ENCODE results near the gene TSPAN6. TPM values are rescaled to one million over a fixed set of nuclear protein-coding genes. Genes with fewer than 3 reads are reported as not detected.
A peak's percentile ranks its signal among the peaks of the same experiment; 100 is the strongest.

The TSPAN6 gene
- total and polyA plus RNA-seq, 2 donors (not counting 1 experiment from before 2014, with no cell fraction given), result 29.2 to 34.1 TPM

DNA sequence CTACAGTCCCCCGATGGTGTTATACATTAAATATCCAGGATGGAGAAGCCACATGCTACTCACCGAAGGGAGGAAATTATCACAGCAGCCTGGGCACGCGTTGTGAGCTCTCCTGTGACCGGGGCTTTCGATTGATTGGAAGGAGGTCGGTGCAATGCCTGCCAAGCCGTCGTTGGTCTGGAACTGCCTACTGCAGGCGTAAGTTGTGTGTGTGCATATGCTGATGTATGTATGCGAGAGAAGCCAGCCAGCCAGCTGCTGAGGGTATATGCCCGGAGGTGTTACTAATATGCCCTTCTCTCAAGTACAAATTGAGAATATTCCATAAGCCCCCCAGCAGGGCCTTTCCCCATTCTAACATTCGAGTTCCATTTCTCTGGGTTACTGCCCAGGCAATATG, 25.6 kb upstream of the TSPAN6 start:
- no peaks in the 10 kb centered on the region for H4K20me1 ChIP-seq (ENCODE audit: control insufficient read depth, extremely low read depth, insufficient read depth, low read length)
- H3K27ac ChIP-seq (ENCODE audit: insufficient read depth, low read length), result no peak overlapping the region
- no peak overlapping the region for H3K4me3 ChIP-seq (replicated peaks in 1 of 4; ENCODE audit: control extremely low read depth in 1 of 4, insufficient read depth in 1 of 4, low read depth in 3 of 4, low read length in 4 of 4)
- peaks cover 4% of the 10 kb centered on the region for H3K4me1 ChIP-seq (ENCODE audit: control insufficient read depth, extremely low read depth, insufficient read depth, low read length)
- no peak for DNase-seq (ENCODE audit: low read depth in 2 of 2)
- H3K9me3 ChIP-seq (ENCODE audit: control insufficient read depth, insufficient read depth, low read depth, low read length), result no peaks in the 10 kb centered on the region
- no peak overlapping the region for H3K9ac ChIP-seq (ENCODE audit: insufficient read depth, low read length)
- TF ChIP-seq EZH2 (IDR thresholded peaks at IDR 0.05; ENCODE audit: low read length, missing control alignments), result no peak
- TF ChIP-seq, protein P1, sequence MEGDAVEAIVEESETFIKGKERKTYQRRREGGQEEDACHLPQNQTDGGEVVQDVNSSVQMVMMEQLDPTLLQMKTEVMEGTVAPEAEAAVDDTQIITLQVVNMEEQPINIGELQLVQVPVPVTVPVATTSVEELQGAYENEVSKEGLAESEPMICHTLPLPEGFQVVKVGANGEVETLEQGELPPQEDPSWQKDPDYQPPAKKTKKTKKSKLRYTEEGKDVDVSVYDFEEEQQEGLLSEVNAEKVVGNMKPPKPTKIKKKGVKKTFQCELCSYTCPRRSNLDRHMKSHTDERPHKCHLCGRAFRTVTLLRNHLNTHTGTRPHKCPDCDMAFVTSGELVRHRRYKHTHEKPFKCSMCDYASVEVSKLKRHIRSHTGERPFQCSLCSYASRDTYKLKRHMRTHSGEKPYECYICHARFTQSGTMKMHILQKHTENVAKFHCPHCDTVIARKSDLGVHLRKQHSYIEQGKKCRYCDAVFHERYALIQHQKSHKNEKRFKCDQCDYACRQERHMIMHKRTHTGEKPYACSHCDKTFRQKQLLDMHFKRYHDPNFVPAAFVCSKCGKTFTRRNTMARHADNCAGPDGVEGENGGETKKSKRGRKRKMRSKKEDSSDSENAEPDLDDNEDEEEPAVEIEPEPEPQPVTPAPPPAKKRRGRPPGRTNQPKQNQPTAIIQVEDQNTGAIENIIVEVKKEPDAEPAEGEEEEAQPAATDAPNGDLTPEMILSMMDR (conservative IDR thresholded peaks at IDR 0.05 in 1 of 2, IDR thresholded peaks at IDR 0.05 in 1 of 2; ENCODE audit: low read depth in 1 of 2, low read length in 2 of 2), result no peak
- no peak overlapping the region for H2AFZ ChIP-seq (ENCODE audit: low read length)
- no peak overlapping the region for H3K4me2 ChIP-seq (ENCODE audit: extremely low read depth, insufficient read depth, low read length)
- no peaks in the 10 kb centered on the region for H3K27me3 ChIP-seq (ENCODE audit: control insufficient read depth, insufficient read depth, low read length)
- peaks cover 1% of the 10 kb centered on the region for H3K36me3 ChIP-seq (ENCODE audit: control insufficient read depth, insufficient read depth, low read length)
- no peaks in the 10 kb centered on the region for H3K79me2 ChIP-seq (ENCODE audit: control insufficient read depth, insufficient read depth, low read length)

DNA sequence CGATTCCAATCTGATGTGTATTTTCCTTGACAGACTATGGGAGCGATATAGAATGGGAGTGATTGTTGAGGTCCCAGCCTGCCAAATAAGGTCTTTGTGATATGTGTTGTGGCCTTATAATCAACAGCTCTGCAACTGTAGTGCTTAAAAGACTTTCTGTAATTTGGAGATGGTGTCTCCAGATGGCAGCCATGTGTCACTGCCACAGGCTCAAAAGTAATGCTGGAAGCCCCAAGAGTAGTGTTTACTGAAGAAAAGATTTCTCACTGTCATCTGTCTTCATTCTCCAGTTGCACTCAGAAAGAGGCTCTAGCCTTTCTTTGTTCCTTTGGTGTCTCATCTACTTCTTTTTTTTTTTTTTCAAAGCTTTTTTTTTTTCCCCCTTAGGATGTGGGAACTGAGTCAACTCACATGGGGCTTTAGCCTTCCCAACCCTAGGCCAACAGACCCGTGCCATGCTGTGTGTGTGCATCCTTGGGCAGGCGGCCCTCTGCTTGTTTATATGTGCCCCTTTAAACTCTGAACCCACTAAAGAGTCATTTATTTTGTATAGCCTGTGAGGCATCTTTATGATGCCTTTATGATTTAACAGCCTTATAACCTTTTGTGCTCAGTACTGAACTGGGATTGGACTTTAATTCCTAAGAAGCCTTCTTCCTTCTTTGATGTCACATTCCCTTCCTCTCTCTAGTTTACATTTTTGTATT, 23.0 kb upstream of the TSPAN6 start:
- peak in 1 of 2 donors; percentile 30 for DNase-seq (ENCODE audit: low read depth in 2 of 2)
- Histone ChIP-seq H3K9me3 (ENCODE audit: control insufficient read depth, insufficient read depth, low read depth, low read length) (no peaks in the 10 kb centered on the region), H3K4me3 (replicated peaks in 1 of 4; ENCODE audit: control extremely low read depth in 1 of 4, insufficient read depth in 1 of 4, low read depth in 3 of 4, low read length in 4 of 4) (no peak overlapping the region), H3K4me1 (ENCODE audit: control insufficient read depth, extremely low read depth, insufficient read depth, low read length) (peaks cover 4% of the 10 kb centered on the region), H3K27me3 (ENCODE audit: control insufficient read depth, insufficient read depth, low read length) (no peaks in the 10 kb centered on the region), H3K36me3 (ENCODE audit: control insufficient read depth, insufficient read depth, low read length) (no peaks in the 10 kb centered on the region), H3K4me2 (ENCODE audit: extremely low read depth, insufficient read depth, low read length) (no peak overlapping the region), H3K27ac (ENCODE audit: insufficient read depth, low read length) (no peak overlapping the region), H3K79me2 (ENCODE audit: control insufficient read depth, insufficient read depth, low read length) (no peaks in the 10 kb centered on the region), H4K20me1 (ENCODE audit: control insufficient read depth, extremely low read depth, insufficient read depth, low read length) (no peaks in the 10 kb centered on the region), H2AFZ (ENCODE audit: low read length) (no peak overlapping the region), H3K9ac (ENCODE audit: insufficient read depth, low read length) (no peak overlapping the region)
- no peak for TF ChIP-seq EZH2 (IDR thresholded peaks at IDR 0.05; ENCODE audit: low read length, missing control alignments)

DNA sequence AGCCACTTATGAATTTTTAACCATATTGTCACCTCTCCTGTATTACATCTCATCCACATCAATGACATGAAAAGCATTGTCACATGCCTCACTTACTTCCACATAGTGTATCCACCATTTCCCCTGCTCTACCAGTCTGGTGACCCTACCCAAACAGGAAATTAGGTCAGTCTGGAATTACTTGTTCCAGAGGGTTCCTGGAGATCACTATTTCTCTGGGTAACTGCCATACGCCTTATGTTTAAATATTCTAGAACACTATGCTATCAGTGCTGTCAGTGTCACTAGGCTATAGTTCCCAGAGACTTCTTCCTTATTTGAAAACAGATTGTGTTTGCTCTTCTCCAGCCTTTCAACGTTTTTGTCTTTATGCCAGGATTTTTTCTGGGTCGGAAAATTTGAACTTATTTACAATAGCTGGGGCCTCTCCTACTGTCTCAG, 22.4 kb upstream of the TSPAN6 start:
- H3K27me3 ChIP-seq (ENCODE audit: control insufficient read depth, insufficient read depth, low read length), result no peaks in the 10 kb centered on the region
- peak in 1 of 2 donors; percentile 35 for DNase-seq (ENCODE audit: low read depth in 2 of 2)

More for the DNA sequence above, 22.4 kb upstream of the TSPAN6 start:
- no peak overlapping the region for H2AFZ ChIP-seq (ENCODE audit: low read length)
- no peak overlapping the region for H3K27ac ChIP-seq (ENCODE audit: insufficient read depth, low read length)
- H3K36me3 ChIP-seq (ENCODE audit: control insufficient read depth, insufficient read depth, low read length), result no peaks in the 10 kb centered on the region
- peak overlapping the region; percentile 35 for H3K4me2 ChIP-seq (ENCODE audit: extremely low read depth, insufficient read depth, low read length)
- H3K79me2 ChIP-seq (ENCODE audit: control insufficient read depth, insufficient read depth, low read length), result no peaks in the 10 kb centered on the region
- TF ChIP-seq, protein P1 (conservative IDR thresholded peaks at IDR 0.05 in 1 of 2, IDR thresholded peaks at IDR 0.05 in 1 of 2; ENCODE audit: low read depth in 1 of 2, low read length in 2 of 2), result no peak
- no peak for TF ChIP-seq EZH2 (IDR thresholded peaks at IDR 0.05; ENCODE audit: low read length, missing control alignments)
- no peaks in the 10 kb centered on the region for H4K20me1 ChIP-seq (ENCODE audit: control insufficient read depth, extremely low read depth, insufficient read depth, low read length)
- H3K9me3 ChIP-seq (ENCODE audit: control insufficient read depth, insufficient read depth, low read depth, low read length), result no peaks in the 10 kb centered on the region
- no peak overlapping the region for H3K4me3 ChIP-seq (replicated peaks in 1 of 4; ENCODE audit: control extremely low read depth in 1 of 4, insufficient read depth in 1 of 4, low read depth in 3 of 4, low read length in 4 of 4)
- H3K9ac ChIP-seq (ENCODE audit: insufficient read depth, low read length), result no peak overlapping the region
- peaks cover 4% of the 10 kb centered on the region for H3K4me1 ChIP-seq (ENCODE audit: control insufficient read depth, extremely low read depth, insufficient read depth, low read length)
